Skeletal muscle satellite cell (primary cell): Measurements from ENCODE around the gene CHRM5.

Experiments used
- H3K27me3 ChIP-seq: 2 replicates; pipeline ENCODE4 v1.7.0; 2013; ENCODE audit warnings: low read length; ENCODE audit not compliant: control insufficient read depth, insufficient read depth
- H3K36me3 ChIP-seq: 2 replicates; pipeline ENCODE4 v1.7.0; 2013; ENCODE audit warnings: mild to moderate bottlenecking, control low read depth, low read length; ENCODE audit not compliant: insufficient read depth
- H3K4me1 ChIP-seq: 2 replicates; pipeline ENCODE4 v1.7.0; 2013; ENCODE audit warnings: low read length; ENCODE audit not compliant: control insufficient read depth, insufficient read depth
- H3K4me2 ChIP-seq: 2 replicates; pipeline ENCODE4 v1.7.0; 2013; ENCODE audit warnings: mild to moderate bottlenecking, low read length
- H3K4me3 ChIP-seq: 2 replicates; pipeline ENCODE4 v1.7.0; 2013; ENCODE audit warnings: low read length
- H3K9ac ChIP-seq: 2 replicates; pipeline ENCODE4 v1.7.0; 2013; ENCODE audit warnings: mild to moderate bottlenecking, low read depth, low read length, moderate library complexity
- H3K9me3 ChIP-seq: replicated peaks from 2 replicates; pipeline ENCODE4 v1.7.0; 2013; ENCODE audit warnings: mild to moderate bottlenecking, control low read depth, low read length

The CHRM5 gene

GRCh38 chr15:34109797-34110663, 141.7 kb downstream of the CHRM5 start:
- H3K27me3 ChIP-seq, result no peaks in the 10 kb centered on the region
- no peak overlapping the region for H3K9ac ChIP-seq
- H3K4me3 ChIP-seq, result no peak overlapping the region
- H3K9me3 ChIP-seq, result no peaks in the 10 kb centered on the region
- no peaks in the 10 kb centered on the region for H3K36me3 ChIP-seq
- no peak overlapping the region for H3K4me2 ChIP-seq
- no peaks in the 10 kb centered on the region for H3K4me1 ChIP-seq

- Histone ChIP-seq H3K9ac (no peak overlapping the region), H3K4me3 (no peak overlapping the region), H3K27me3 (no peaks in the 10 kb centered on the region), H3K4me2 (no peak overlapping the region), H3K36me3 (no peaks in the 10 kb centered on the region), H3K9me3 (no peaks in the 10 kb centered on the region), H3K4me1 (no peaks in the 10 kb centered on the region)
Measured at GRCh38 chr15:34111488-34111887, 143.2 kb downstream of the CHRM5 start.

- H3K4me1 ChIP-seq, result no peaks in the 10 kb centered on the region
- no peak overlapping the region for H3K4me2 ChIP-seq
- H3K27me3 ChIP-seq, result no peaks in the 10 kb centered on the region
- H3K9ac ChIP-seq, result no peak overlapping the region
- no peaks in the 10 kb centered on the region for H3K9me3 ChIP-seq
- H3K36me3 ChIP-seq, result no peaks in the 10 kb centered on the region
- H3K4me3 ChIP-seq, result no peak overlapping the region
Measured at GRCh38 chr15:34114215-34114614, 145.9 kb downstream of the CHRM5 start.

GRCh38 chr15:34114739-34115138, 146.4 kb downstream of the CHRM5 start:
- H3K27me3 ChIP-seq, result no peaks in the 10 kb centered on the region
- H3K4me1 ChIP-seq, result no peaks in the 10 kb centered on the region
- H3K9ac ChIP-seq, result no peak overlapping the region

GRCh38 chr15:34116620-34117019, 148.3 kb downstream of the CHRM5 start:
- Histone ChIP-seq H3K9me3 (no peaks in the 10 kb centered on the region), H3K9ac (no peak overlapping the region), H3K36me3 (no peaks in the 10 kb centered on the region), H3K27me3 (no peaks in the 10 kb centered on the region), H3K4me1 (no peaks in the 10 kb centered on the region), H3K4me3 (no peak overlapping the region), H3K4me2 (no peak overlapping the region)

More at GRCh38 chr15:34114739-34115138, 146.4 kb downstream of the CHRM5 start:
- no peaks in the 10 kb centered on the region for H3K9me3 ChIP-seq
- H3K4me2 ChIP-seq, result no peak overlapping the region
- H3K4me3 ChIP-seq, result no peak overlapping the region
- H3K36me3 ChIP-seq, result no peaks in the 10 kb centered on the region
